ENCODE data around the gene FUCA1.

Gene FUCA1

GRCh38 chr1:23801876-23802275 is 66.2 kb downstream of the FUCA1 start:
- no peak for DNase-seq (ENCODE audit: low read depth in 2 of 2)

- DNase-seq (ENCODE audit: low read depth in 2 of 2) = no peak
Measured at GRCh38 chr1:23801338-23801748, 66.7 kb downstream of the FUCA1 start.

- DNase-seq (ENCODE audit: low read depth in 2 of 2) = peak; percentile 96 to 98
Measured at GRCh38 chr1:23800400-23801337, 67.4 kb downstream of the FUCA1 start, which contains the start of gene GALE. Gene GALE, minus strand, starts transcription at chr1:23800754. Its CDS starts 1,747 bp downstream, at chr1:23799007.

GRCh38 chr1:23799570-23800399 is 68.3 kb downstream of the FUCA1 start:
- DNase-seq (ENCODE audit: low read depth in 2 of 2) = no peak

GRCh38 chr1:23799255-23799569 is 68.9 kb downstream of the FUCA1 start:
- DNase-seq (ENCODE audit: low read depth in 2 of 2) = no peak

GRCh38 chr1:23798662-23799142 is 69.4 kb downstream of the FUCA1 start:
- DNase-seq (ENCODE audit: low read depth in 2 of 2) = no peak

- no peak for DNase-seq (ENCODE audit: low read depth in 2 of 2)
Measured at GRCh38 chr1:23797478-23798448, 70.3 kb downstream of the FUCA1 start.

- DNase-seq (ENCODE audit: low read depth in 2 of 2) = no peak
Measured at GRCh38 chr1:23796466-23797271, 71.4 kb downstream of the FUCA1 start.

GRCh38 chr1:23795676-23796465 is 72.2 kb downstream of the FUCA1 start:
- no peak for DNase-seq (ENCODE audit: low read depth in 2 of 2)
